A549 (cell line): ENCODE results near the gene SLC43A3. TPM values are rescaled to one million over a fixed set of nuclear protein-coding genes. Genes with fewer than 3 reads are reported as not detected.

Experiments used
- ATAC-seq, 2 experiments: fragments of 200-7000 bp in 1 of 2; fragments of >200 bp in 1 of 2; cut with Nextera tagmentation in 1 of 2; cut with Tn5 transposase in 1 of 2; 3 replicates each; pipeline versions ENCODE4 v1.8.0 to v1.9.1; 2018 to 2020; ENCODE audit warnings: mild to moderate bottlenecking in 1 of 2, moderate library complexity in 1 of 2
- CTCF ChIA-PET: fragments of 300-600 bp; sonication (Branson Sonifier 250); formaldehyde crosslinking; extraction: SDS; loops from one replicate; lab custom pipeline; 2021; ENCODE audit warnings: antibody characterized with exemption, inconsistent platforms; lab: Yijun Ruan, JAX
- POLR2A ChIA-PET: fragments of 350-600 bp; formaldehyde crosslinking; extraction: SDS; loops from one replicate; lab custom pipeline; 2021; ENCODE audit warnings: antibody characterized with exemption, inconsistent platforms; lab: Yijun Ruan, JAX
- DNase-seq, 2 experiments: peaks; one replicate each; pipeline versions ENCODE4 v3.0.0 to v3.0.0-alpha.2; 2011 to 2016; ENCODE audit warnings: low read depth in 1 of 2, low spot score in 1 of 2
- FAIRE-seq: peaks from 2 replicates; lab custom pipeline; 2011; peaks lifted over from hg19 to GRCh38; lab: Jason Lieb, UNC
- H3K27ac ChIP-seq, 2 experiments: fragments of >200 bp; sonication (Bioruptor Twin); formaldehyde crosslinking; 3 replicates each; pipeline ENCODE4 v1.5.1; 2016 to 2017
- H3K4me1 ChIP-seq: fragments of >200 bp; sonication (Bioruptor Twin); formaldehyde crosslinking; 3 replicates; pipeline ENCODE4 v1.6.1; 2016
- H3K4me2 ChIP-seq: fragments of >200 bp; sonication (Bioruptor Twin); formaldehyde crosslinking; 3 replicates; pipeline ENCODE4 v1.6.1; 2016
- H3K4me3 ChIP-seq: fragments of >200 bp; sonication (Bioruptor Twin); formaldehyde crosslinking; 3 replicates; pipeline ENCODE4 v1.5.1; 2016
- H3K9me3 ChIP-seq: fragments of >200 bp; sonication (Bioruptor Twin); formaldehyde crosslinking; 3 replicates; pipeline ENCODE4 v1.6.1; 2016
- CBX2 ChIP-seq: fragments of 200-600 bp; sonication (generic); IDR thresholded peaks from 2 replicates; pipeline ENCODE4 v1.6.1; 2016; ENCODE audit warnings: low read depth, mild to moderate bottlenecking, borderline replicate concordance
- CBX8 ChIP-seq: fragments of 200-600 bp; sonication (generic); IDR thresholded peaks from 2 replicates; pipeline ENCODE4 v1.6.1; 2016
- CHD4 ChIP-seq: fragments of 200-600 bp; sonication (generic); IDR thresholded peaks from 2 replicates; pipeline ENCODE4 v1.6.1; 2016; ENCODE audit warnings: antibody characterized with exemption, mild to moderate bottlenecking, borderline replicate concordance
- E2F6 ChIP-seq: IDR thresholded peaks from 2 replicates; pipeline ENCODE4 v1.6.1; 2012; ENCODE audit warnings: low read depth, borderline replicate concordance
- EHF ChIP-seq: fragments of 250-450 bp; sonication (Bioruptor Pico); IDR thresholded peaks from 2 replicates; pipeline ENCODE4 v1.5.0; 2020; ENCODE audit warnings: mild to moderate bottlenecking
- ESRRA ChIP-seq: fragments of 150-350 bp; IDR thresholded peaks from 2 replicates; pipeline ENCODE4 v1.6.1; 2014; ENCODE audit warnings: mild to moderate bottlenecking, low read length, borderline replicate concordance
- HEYL ChIP-seq: fragments of 250-450 bp; sonication (Bioruptor Pico); IDR thresholded peaks from 2 replicates; pipeline ENCODE4 v1.8.0; 2021; ENCODE audit warnings: mild to moderate bottlenecking, moderate library complexity
- HMGXB4 ChIP-seq: fragments of 250-450 bp; sonication (Bioruptor Pico); IDR thresholded peaks from 2 replicates; pipeline ENCODE4 v1.5.0; 2021; ENCODE audit warnings: mild to moderate bottlenecking, moderate library complexity, borderline replicate concordance
- JUNB ChIP-seq: fragments of >200 bp; sonication (Bioruptor Twin); formaldehyde crosslinking; IDR thresholded peaks from 2 replicates; pipeline ENCODE4 v1.6.1; 2016
- MAFK ChIP-seq: fragments of 450-650 bp; IDR thresholded peaks from 2 replicates; pipeline ENCODE4 v1.6.1; 2014; ENCODE audit not compliant: partially characterized antibody
- RAD21 ChIP-seq, 2 experiments: fragments of >200 bp in 1 of 2; sonication (Bioruptor Twin) in 1 of 2; formaldehyde crosslinking in 1 of 2; IDR thresholded peaks in 1 of 2; conservative IDR thresholded peaks in 1 of 2; 2 replicates in 1 of 2; 3 replicates in 1 of 2; pipeline ENCODE4 v1.6.1; 2012 to 2018; ENCODE audit warnings: inconsistent platforms in 1 of 2
- RARB ChIP-seq: fragments of 250-450 bp; sonication (Bioruptor Pico); IDR thresholded peaks from 2 replicates; pipeline ENCODE4 v1.8.0; 2021; ENCODE audit warnings: mild to moderate bottlenecking, moderate library complexity
- RCOR1 ChIP-seq: fragments of 150-350 bp; IDR thresholded peaks from 2 replicates; pipeline ENCODE4 v1.6.1; 2014; ENCODE audit warnings: antibody characterized with exemption, low read length, low read depth
- SMC3 ChIP-seq: fragments of >200 bp; sonication (Bioruptor Twin); formaldehyde crosslinking; IDR thresholded peaks from 3 replicates; pipeline ENCODE4 v1.6.1; 2018; ENCODE audit warnings: inconsistent platforms
- TP53 ChIP-seq: fragments of 250-450 bp; sonication (Bioruptor Pico); IDR thresholded peaks from 2 replicates; pipeline ENCODE4 v1.5.0; 2021; ENCODE audit warnings: mild to moderate bottlenecking, moderate library complexity
- USF2 ChIP-seq: fragments of 450-650 bp; IDR thresholded peaks from 2 replicates; pipeline ENCODE4 v1.6.1; 2014; ENCODE audit warnings: antibody characterized with exemption
- ZFP36 ChIP-seq: fragments of 450-650 bp; IDR thresholded peaks from 2 replicates; pipeline ENCODE4 v1.6.1; 2014; ENCODE audit warnings: borderline replicate concordance; ENCODE audit not compliant: partially characterized antibody
- WGBS: methylation state at CpG from one replicate; pipeline ENCODE4 v1.1.6; 2017; ENCODE audit errors: missing lambda C conversion rate; 5-methylcytosine and 5-hydroxymethylcytosine counted together
- polyA plus RNA-seq, 4 experiments: library from polyadenylated mRNA; depleted of rRNA in 3 of 4; stranded (reverse); fragments of >200 nt; fragmentation: RNase III in 1 of 4; extraction: RNeasy Plus Mini Kit Qiagen cat#74134 plus additional on column Dnase treatment in 1 of 4; gene quantifications; 2 replicates in 3 of 4; 3 replicates in 1 of 4; pipeline ENCODE4 v1.2.3, GENCODE V29; 2011 to 2017
- small RNA-seq, 6 experiments: library from RNA; depleted of rRNA; stranded (forward); fragments of <200 nt; gene quantifications; one replicate each; pipeline ENCODE3, GENCODE V24; 2012
- TF ChIP-seq, protein P1 (sequence below): fragments of 250-450 bp; sonication (Bioruptor Pico); IDR thresholded peaks from 2 replicates; pipeline ENCODE4 v1.5.0; 2020; ENCODE audit warnings: low read depth, mild to moderate bottlenecking, moderate library complexity
- TF ChIP-seq, protein P2 (sequence below): IDR thresholded peaks from 2 replicates; pipeline ENCODE4 v1.6.1; 2012
- TF ChIP-seq, protein P3 (sequence below): fragments of >200 bp; sonication (Bioruptor Twin); formaldehyde crosslinking; IDR thresholded peaks from 3 replicates; pipeline ENCODE4 v1.5.1; 2016

The SLC43A3 gene
- polyA plus RNA-seq, 2 of the 4 experiments (the other 2 are of a cell fraction): 0.12 to 0.30 TPM

DNA sequence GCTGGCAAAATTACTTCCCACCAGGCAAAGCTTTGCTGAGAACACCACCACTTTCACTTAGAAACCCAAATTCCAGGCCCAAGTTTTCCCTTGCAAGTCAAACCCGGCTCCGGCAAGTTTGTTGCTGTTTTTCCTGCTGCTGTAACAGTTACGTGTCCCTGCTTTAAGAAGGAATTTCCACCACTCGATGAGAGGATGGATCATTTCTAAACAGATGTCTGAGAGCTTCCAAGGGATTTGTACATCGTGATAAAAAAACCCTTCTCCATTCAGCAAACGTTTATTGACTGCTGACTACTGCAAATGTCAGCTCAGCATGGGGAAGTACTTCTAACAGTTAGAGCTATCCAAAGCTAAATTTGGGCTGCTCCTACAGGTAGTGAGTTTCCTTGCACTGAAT lies 69.1 kb downstream of the SLC43A3 start:
- H3K4me1 ChIP-seq: peaks cover 38% of the 10 kb centered on the region

GRCh38 chr11:57357310-57357709 lies 69.6 kb downstream of the SLC43A3 start:
- FAIRE-seq (no peak), ATAC-seq (no peak), DNase-seq (no peak)
- no peak for TF ChIP-seq TP53 (CRISPR knock-in tag)
- TF ChIP-seq, protein P1, sequence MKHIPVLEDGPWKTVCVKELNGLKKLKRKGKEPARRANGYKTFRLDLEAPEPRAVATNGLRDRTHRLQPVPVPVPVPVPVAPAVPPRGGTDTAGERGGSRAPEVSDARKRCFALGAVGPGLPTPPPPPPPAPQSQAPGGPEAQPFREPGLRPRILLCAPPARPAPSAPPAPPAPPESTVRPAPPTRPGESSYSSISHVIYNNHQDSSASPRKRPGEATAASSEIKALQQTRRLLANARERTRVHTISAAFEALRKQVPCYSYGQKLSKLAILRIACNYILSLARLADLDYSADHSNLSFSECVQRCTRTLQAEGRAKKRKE (CRISPR knock-in tag): no peak
- TF ChIP-seq, protein P2, sequence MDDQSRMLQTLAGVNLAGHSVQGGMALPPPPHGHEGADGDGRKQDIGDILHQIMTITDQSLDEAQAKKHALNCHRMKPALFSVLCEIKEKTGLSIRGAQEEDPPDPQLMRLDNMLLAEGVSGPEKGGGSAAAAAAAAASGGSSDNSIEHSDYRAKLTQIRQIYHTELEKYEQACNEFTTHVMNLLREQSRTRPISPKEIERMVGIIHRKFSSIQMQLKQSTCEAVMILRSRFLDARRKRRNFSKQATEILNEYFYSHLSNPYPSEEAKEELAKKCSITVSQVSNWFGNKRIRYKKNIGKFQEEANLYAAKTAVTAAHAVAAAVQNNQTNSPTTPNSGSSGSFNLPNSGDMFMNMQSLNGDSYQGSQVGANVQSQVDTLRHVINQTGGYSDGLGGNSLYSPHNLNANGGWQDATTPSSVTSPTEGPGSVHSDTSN: no peak
- TF ChIP-seq RAD21 (conservative IDR thresholded peaks at IDR 0.05 in 1 of 2, IDR thresholded peaks at IDR 0.05 in 1 of 2): no peak
- TF ChIP-seq ZFP36: no peak
- TF ChIP-seq ESRRA: no peak
- no peak for TF ChIP-seq CHD4
- no peak for TF ChIP-seq JUNB
- no peak for TF ChIP-seq SMC3
- no peak for TF ChIP-seq EHF (CRISPR knock-in tag)
- TF ChIP-seq HEYL: no peak
- no peak for TF ChIP-seq RARB (CRISPR knock-in tag)
- no peak for TF ChIP-seq CBX8
- no peak overlapping the region for H3K4me3 ChIP-seq
- no peaks in the 10 kb centered on the region for H3K9me3 ChIP-seq
- WGBS: 88% methylated on average over 3 of the region's 3 CpGs
- H3K4me1 ChIP-seq: peaks cover 38% of the 10 kb centered on the region
- H3K27ac ChIP-seq: peak overlapping the region; percentile 84 to 88; a peak in 5 of 6 replicates
- CTCF ChIA-PET: interaction anchor here (0.5 to 5.5 kb wide), 10 partner anchors 12 to 287 kb away, joined by 3 to 33 read pairs (median 4); partner anchors contain the start of gene UBE2L6
- POLR2A ChIA-PET: no interaction called here
- H3K4me2 ChIP-seq: no peak overlapping the region

More for the DNA sequence above, 69.1 kb downstream of the SLC43A3 start:
- POLR2A ChIA-PET: no interaction called here
- H3K4me3 ChIP-seq: no peak overlapping the region
- ATAC-seq (no peak), DNase-seq (no peak), FAIRE-seq (no peak)
- 44% methylated on average over 6 of the region's 6 CpGs for WGBS
- no peak for TF ChIP-seq E2F6
- no peak for TF ChIP-seq USF2
- TF ChIP-seq, protein P3, sequence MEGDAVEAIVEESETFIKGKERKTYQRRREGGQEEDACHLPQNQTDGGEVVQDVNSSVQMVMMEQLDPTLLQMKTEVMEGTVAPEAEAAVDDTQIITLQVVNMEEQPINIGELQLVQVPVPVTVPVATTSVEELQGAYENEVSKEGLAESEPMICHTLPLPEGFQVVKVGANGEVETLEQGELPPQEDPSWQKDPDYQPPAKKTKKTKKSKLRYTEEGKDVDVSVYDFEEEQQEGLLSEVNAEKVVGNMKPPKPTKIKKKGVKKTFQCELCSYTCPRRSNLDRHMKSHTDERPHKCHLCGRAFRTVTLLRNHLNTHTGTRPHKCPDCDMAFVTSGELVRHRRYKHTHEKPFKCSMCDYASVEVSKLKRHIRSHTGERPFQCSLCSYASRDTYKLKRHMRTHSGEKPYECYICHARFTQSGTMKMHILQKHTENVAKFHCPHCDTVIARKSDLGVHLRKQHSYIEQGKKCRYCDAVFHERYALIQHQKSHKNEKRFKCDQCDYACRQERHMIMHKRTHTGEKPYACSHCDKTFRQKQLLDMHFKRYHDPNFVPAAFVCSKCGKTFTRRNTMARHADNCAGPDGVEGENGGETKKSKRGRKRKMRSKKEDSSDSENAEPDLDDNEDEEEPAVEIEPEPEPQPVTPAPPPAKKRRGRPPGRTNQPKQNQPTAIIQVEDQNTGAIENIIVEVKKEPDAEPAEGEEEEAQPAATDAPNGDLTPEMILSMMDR: no peak
- TF ChIP-seq HMGXB4: no peak
- no peak for TF ChIP-seq RCOR1
- no peak for TF ChIP-seq CHD4
- TF ChIP-seq MAFK: no peak
- TF ChIP-seq CBX2: no peak
- H3K4me2 ChIP-seq: peak overlapping the region; percentile 65; the same call in 2 of the 3 replicates
- CTCF ChIA-PET: interaction anchor here (1.0 to 5.5 kb wide), 7 partner anchors 13 to 286 kb away, joined by 3 to 33 read pairs (median 4); no protein-coding TSS in a partner anchor
- H3K27ac ChIP-seq: peak overlapping the region; percentile 84 to 88; a peak in 5 of 6 replicates
- no peaks in the 10 kb centered on the region for H3K9me3 ChIP-seq

Small RNAs within 50 kb of the gene (small RNA-seq; reads per million reads assigned to genes)
- gene RNA5SP341: 0 to 1.0 (median 0) reads per million in 6 experiments

Other genes starting within 250 kb of the SLC43A3 start
- 0.04 TPM in 1 of 2 replicates, not detected in the other for gene LRRC55, start 245.2 kb downstream of the SLC43A3 start, polyA plus RNA-seq (2011; rRNA removed)
- gene LRRC55, start 245.2 kb downstream of the SLC43A3 start, polyA plus RNA-seq (2017; fragmentation: RNase III; extraction: RNeasy Plus Mini Kit Qiagen cat#74134 plus additional on column Dnase treatment): 0.01 TPM in 1 of 3 replicates, not detected in the others
- 0.08 and 0.14 TPM in 2 replicates for gene APLNR, start 189.9 kb downstream of the SLC43A3 start, polyA plus RNA-seq (2011; rRNA removed)
- 0.08 to 0.09 TPM (median 0.08 TPM) in 3 replicates for gene APLNR, start 189.9 kb downstream of the SLC43A3 start, polyA plus RNA-seq (2017; fragmentation: RNase III; extraction: RNeasy Plus Mini Kit Qiagen cat#74134 plus additional on column Dnase treatment)
- gene TNKS1BP1, start 102.2 kb downstream of the SLC43A3 start, polyA plus RNA-seq (2011; rRNA removed): 35.0 and 36.5 TPM in 2 replicates
- gene TNKS1BP1, start 102.2 kb downstream of the SLC43A3 start, polyA plus RNA-seq (2017; fragmentation: RNase III; extraction: RNeasy Plus Mini Kit Qiagen cat#74134 plus additional on column Dnase treatment): 46.2 to 54.5 TPM (median 53.1 TPM) in 3 replicates
- 282 and 288 TPM in 2 replicates for gene SSRP1, start 91.2 kb downstream of the SLC43A3 start, polyA plus RNA-seq (2011; rRNA removed)
- gene SSRP1, start 91.2 kb downstream of the SLC43A3 start, polyA plus RNA-seq (2017; fragmentation: RNase III; extraction: RNeasy Plus Mini Kit Qiagen cat#74134 plus additional on column Dnase treatment): 323 to 357 TPM (median 335 TPM) in 3 replicates
- 0.36 and 0.37 TPM in 2 replicates for gene P2RX3, start 88.8 kb downstream of the SLC43A3 start, polyA plus RNA-seq (2011; rRNA removed)
- 0.05 to 0.17 TPM in 2 of 3 replicates, not detected in the other for gene P2RX3, start 88.8 kb downstream of the SLC43A3 start, polyA plus RNA-seq (2017; fragmentation: RNase III; extraction: RNeasy Plus Mini Kit Qiagen cat#74134 plus additional on column Dnase treatment)
- gene PRG3, start 46.0 kb downstream of the SLC43A3 start, polyA plus RNA-seq (2011; rRNA removed): not detected in 2 replicates
- gene PRG3, start 46.0 kb downstream of the SLC43A3 start, polyA plus RNA-seq (2017; fragmentation: RNase III; extraction: RNeasy Plus Mini Kit Qiagen cat#74134 plus additional on column Dnase treatment): not detected in 3 replicates
- gene PRG2, start 36.5 kb downstream of the SLC43A3 start, polyA plus RNA-seq (2011; rRNA removed): not detected in 2 replicates
- gene PRG2, start 36.5 kb downstream of the SLC43A3 start, polyA plus RNA-seq (2017; fragmentation: RNase III; extraction: RNeasy Plus Mini Kit Qiagen cat#74134 plus additional on column Dnase treatment): not detected in 3 replicates
- 9.2 and 10.6 TPM in 2 replicates for gene RTN4RL2, start 33.4 kb upstream of the SLC43A3 start, polyA plus RNA-seq (2011; rRNA removed)
- 23.7 to 27.4 TPM (median 25.8 TPM) in 3 replicates for gene RTN4RL2, start 33.4 kb upstream of the SLC43A3 start, polyA plus RNA-seq (2017; fragmentation: RNase III; extraction: RNeasy Plus Mini Kit Qiagen cat#74134 plus additional on column Dnase treatment)
- gene SLC43A1, start 88.6 kb upstream of the SLC43A3 start, polyA plus RNA-seq (2011; rRNA removed): 4.6 and 5.3 TPM in 2 replicates
- 1.0 to 1.3 TPM (median 1.1 TPM) in 3 replicates for gene SLC43A1, start 88.6 kb upstream of the SLC43A3 start, polyA plus RNA-seq (2017; fragmentation: RNase III; extraction: RNeasy Plus Mini Kit Qiagen cat#74134 plus additional on column Dnase treatment)
- 248 and 249 TPM in 2 replicates for gene TIMM10, start 103.6 kb upstream of the SLC43A3 start, polyA plus RNA-seq (2011; rRNA removed)
- 172 to 184 TPM (median 179 TPM) in 3 replicates for gene TIMM10, start 103.6 kb upstream of the SLC43A3 start, polyA plus RNA-seq (2017; fragmentation: RNase III; extraction: RNeasy Plus Mini Kit Qiagen cat#74134 plus additional on column Dnase treatment)
- not detected in 2 replicates for gene SMTNL1, start 110.5 kb upstream of the SLC43A3 start, polyA plus RNA-seq (2011; rRNA removed)
- gene SMTNL1, start 110.5 kb upstream of the SLC43A3 start, polyA plus RNA-seq (2017; fragmentation: RNase III; extraction: RNeasy Plus Mini Kit Qiagen cat#74134 plus additional on column Dnase treatment): not detected in 3 replicates
- gene UBE2L6, start 140.6 kb upstream of the SLC43A3 start, polyA plus RNA-seq (2011; rRNA removed): 14.8 and 17.9 TPM in 2 replicates
- 18.2 to 21.4 TPM (median 18.7 TPM) in 3 replicates for gene UBE2L6, start 140.6 kb upstream of the SLC43A3 start, polyA plus RNA-seq (2017; fragmentation: RNase III; extraction: RNeasy Plus Mini Kit Qiagen cat#74134 plus additional on column Dnase treatment)
- gene SERPING1, start 170.6 kb upstream of the SLC43A3 start, polyA plus RNA-seq (2011; rRNA removed): 0.59 and 0.91 TPM in 2 replicates
- gene SERPING1, start 170.6 kb upstream of the SLC43A3 start, polyA plus RNA-seq (2017; fragmentation: RNase III; extraction: RNeasy Plus Mini Kit Qiagen cat#74134 plus additional on column Dnase treatment): 0.10 to 0.63 TPM (median 0.53 TPM) in 3 replicates
- 0.04 and 0.13 TPM in 2 replicates for gene YPEL4, start 222.8 kb upstream of the SLC43A3 start, polyA plus RNA-seq (2011; rRNA removed)
- 0.04 to 0.06 TPM in 2 of 3 replicates, not detected in the other for gene YPEL4, start 222.8 kb upstream of the SLC43A3 start, polyA plus RNA-seq (2017; fragmentation: RNase III; extraction: RNeasy Plus Mini Kit Qiagen cat#74134 plus additional on column Dnase treatment)
- gene CLP1, start 230.6 kb upstream of the SLC43A3 start, polyA plus RNA-seq (2011; rRNA removed): 22.8 and 24.2 TPM in 2 replicates
- 31.6 to 33.0 TPM (median 31.8 TPM) in 3 replicates for gene CLP1, start 230.6 kb upstream of the SLC43A3 start, polyA plus RNA-seq (2017; fragmentation: RNase III; extraction: RNeasy Plus Mini Kit Qiagen cat#74134 plus additional on column Dnase treatment)
- 63.8 and 75.9 TPM in 2 replicates for gene ZDHHC5, start 241.0 kb upstream of the SLC43A3 start, polyA plus RNA-seq (2011; rRNA removed)
- 44.1 to 47.1 TPM (median 46.5 TPM) in 3 replicates for gene ZDHHC5, start 241.0 kb upstream of the SLC43A3 start, polyA plus RNA-seq (2017; fragmentation: RNase III; extraction: RNeasy Plus Mini Kit Qiagen cat#74134 plus additional on column Dnase treatment)